Tibial artery (tissue), 4 donors: ENCODE measurements around the gene PRND.
"Not testable (repeated sequence)": the region's sequence is repeated elsewhere in the genome, so short reads cannot be mapped to it uniquely, and the experiment has no call there.

Experiments used
- DNase-seq, 2 donors: peaks; one replicate each; pipeline ENCODE4 v3.0.0-alpha.2; 2019
- H3K27ac ChIP-seq, 2 donors: fragments of 200-600 bp; sonication (generic) in 1 of 2; 1 replicate in 1 of 2; 2 replicates in 1 of 2; pipeline ENCODE4 v1.5.1; 2018 to 2019; ENCODE audit warnings: mild to moderate bottlenecking in 1 of 2
- H3K27me3 ChIP-seq, 2 donors: fragments of 200-600 bp; sonication (generic) in 1 of 2; one replicate each; pipeline versions ENCODE4 v1.5.1 to v1.6.0; 2016 to 2019
- H3K36me3 ChIP-seq, 3 donors: fragments of 200-600 bp; sonication (generic) in 2 of 3; one replicate each; pipeline ENCODE4 v1.5.1; 2016 to 2019; ENCODE audit warnings: mild to moderate bottlenecking in 2 of 3
- H3K4me1 ChIP-seq, 4 donors: fragments of 200-600 bp; sonication (generic) in 2 of 4; 1 replicate in 3 of 4; 2 replicates in 1 of 4; pipeline ENCODE4 v1.5.1; 2016 to 2019
- H3K4me3 ChIP-seq, 2 donors: fragments of 200-600 bp; sonication (generic) in 1 of 2; 1 replicate in 1 of 2; 2 replicates in 1 of 2; pipeline ENCODE4 v1.5.1; 2018 to 2019; ENCODE audit warnings: mild to moderate bottlenecking in 2 of 2
- H3K9me3 ChIP-seq, 3 donors: fragments of 200-600 bp; sonication (generic) in 1 of 3; one replicate each; pipeline ENCODE4 v1.5.1; 2016 to 2019
- CTCF ChIP-seq, 2 experiments: fragments of 200-600 bp in 1 of 2; fragments of 450-650 bp in 1 of 2; IDR thresholded peaks; one replicate each; pipeline ENCODE4 v1.5.1; 2017 to 2019; ENCODE audit warnings: antibody characterized with exemption in 2 of 2, mild to moderate bottlenecking in 1 of 2, moderate library complexity in 1 of 2
- intact Hi-C: fragments of 100-400 bp; cut with DNase I; formaldehyde crosslinking; loops from one replicate; pipeline ENCODE4 v1.15.0; 2023; ENCODE audit warnings: low total_unique reads

The PRND gene

GRCh38 chr20:4737857-4738627, 16.3 kb downstream of the PRND start:
- Histone ChIP-seq H3K36me3 (no peaks in the 10 kb centered on the region), H3K27me3 (peaks cover 0 to 9% of the 10 kb centered on the region in 2 donors), H3K4me3 (no peak overlapping the region), H3K27ac (no peak overlapping the region), H3K4me1 (no peaks in the 10 kb centered on the region), H3K9me3 (no peaks in the 10 kb centered on the region)
- DNase-seq = no peak
- no peak for TF ChIP-seq CTCF (IDR thresholded peaks at IDR 0.05)
- intact Hi-C loops = no loop called here

GRCh38 chr20:4740774-4741431, 19.2 kb downstream of the PRND start:
- peak; percentile 50 to 53 for TF ChIP-seq CTCF (IDR thresholded peaks at IDR 0.05)
- peak in 1 of 2 donors; percentile 66 for DNase-seq
- intact Hi-C loops = no loop called here

DNA sequence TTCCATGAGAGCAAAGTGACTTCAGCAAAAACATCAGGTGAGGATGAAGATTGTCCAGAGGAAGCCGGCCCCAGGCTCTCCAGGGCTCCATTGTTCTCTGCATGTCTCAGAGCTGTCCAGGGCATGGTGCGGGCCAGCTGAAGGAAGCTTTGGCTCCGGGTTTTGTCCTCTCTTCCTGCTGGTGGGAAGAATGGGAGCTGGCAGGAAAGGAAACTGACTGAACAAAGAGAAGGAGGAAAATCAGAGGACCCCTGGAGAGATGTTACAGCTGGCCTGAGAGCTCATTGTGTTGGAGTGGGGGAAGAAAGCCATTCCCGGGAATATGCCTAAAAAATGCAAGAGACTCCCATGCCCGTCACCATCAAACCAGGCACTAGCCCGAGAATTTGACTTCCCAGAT, 27.1 kb downstream of the PRND start:
- Histone ChIP-seq H3K4me3 (no peak overlapping the region), H3K27ac (no peak overlapping the region), H3K9me3 (no peaks in the 10 kb centered on the region), H3K4me1 (no peaks in the 10 kb centered on the region), H3K36me3 (no peaks in the 10 kb centered on the region), H3K27me3 (peaks cover 0 to 5% of the 10 kb centered on the region in 2 donors)
- TF ChIP-seq CTCF (IDR thresholded peaks at IDR 0.05) = no peak
- no peak for DNase-seq
- intact Hi-C loops = no loop called here

More at GRCh38 chr20:4740774-4741431, 19.2 kb downstream of the PRND start:
- H3K27ac ChIP-seq = no peak overlapping the region
- H3K4me3 ChIP-seq = no peak overlapping the region
- H3K4me1 ChIP-seq = no peaks in the 10 kb centered on the region
- H3K27me3 ChIP-seq = peaks cover 0 to 9% of the 10 kb centered on the region in 2 donors
- no peaks in the 10 kb centered on the region for H3K9me3 ChIP-seq
- no peaks in the 10 kb centered on the region for H3K36me3 ChIP-seq

- no peak for TF ChIP-seq CTCF (IDR thresholded peaks at IDR 0.05)
These were observed 27.6 kb downstream of the PRND start for GRCh38 chr20:4749326-4749725.

DNA sequence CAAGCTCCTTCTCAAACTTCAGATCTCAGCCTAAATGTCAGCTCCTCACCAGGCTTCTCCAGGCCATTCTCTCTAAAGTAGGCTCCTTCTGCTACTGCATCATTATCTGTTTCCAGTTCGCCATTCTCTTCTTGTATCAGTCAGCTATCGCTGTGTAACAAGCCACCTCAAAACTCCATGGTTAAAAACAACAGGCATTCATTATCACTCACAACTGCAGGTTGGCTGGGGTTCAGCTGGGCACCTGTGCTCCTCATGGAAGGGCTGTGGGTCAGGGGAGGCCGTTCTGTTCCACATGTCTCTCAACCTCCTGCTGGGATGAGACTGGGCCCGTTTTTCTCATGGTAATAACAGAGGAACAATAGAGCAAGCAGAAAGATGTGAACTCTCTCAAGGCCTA, 28.7 kb downstream of the PRND start:
- no peak overlapping the region for H3K4me3 ChIP-seq
- intact Hi-C loops = no loop called here
- no peak overlapping the region for H3K27ac ChIP-seq
- TF ChIP-seq CTCF (IDR thresholded peaks at IDR 0.05) = no peak
- no peaks in the 10 kb centered on the region for H3K9me3 ChIP-seq
- peaks cover 0 to 5% of the 10 kb centered on the region in 2 donors for H3K27me3 ChIP-seq
- DNase-seq = no peak
- H3K36me3 ChIP-seq = no peaks in the 10 kb centered on the region
- H3K4me1 ChIP-seq = no peaks in the 10 kb centered on the region

More at GRCh38 chr20:4749326-4749725, 27.6 kb downstream of the PRND start:
- H3K9me3 ChIP-seq = no peaks in the 10 kb centered on the region
- no peak overlapping the region for H3K4me3 ChIP-seq
- H3K27ac ChIP-seq = no peak overlapping the region
- H3K36me3 ChIP-seq = no peaks in the 10 kb centered on the region
- no peaks in the 10 kb centered on the region for H3K4me1 ChIP-seq
- no peak for DNase-seq
- intact Hi-C loops = no loop called here
- peaks cover 0 to 5% of the 10 kb centered on the region in 2 donors for H3K27me3 ChIP-seq

DNA sequence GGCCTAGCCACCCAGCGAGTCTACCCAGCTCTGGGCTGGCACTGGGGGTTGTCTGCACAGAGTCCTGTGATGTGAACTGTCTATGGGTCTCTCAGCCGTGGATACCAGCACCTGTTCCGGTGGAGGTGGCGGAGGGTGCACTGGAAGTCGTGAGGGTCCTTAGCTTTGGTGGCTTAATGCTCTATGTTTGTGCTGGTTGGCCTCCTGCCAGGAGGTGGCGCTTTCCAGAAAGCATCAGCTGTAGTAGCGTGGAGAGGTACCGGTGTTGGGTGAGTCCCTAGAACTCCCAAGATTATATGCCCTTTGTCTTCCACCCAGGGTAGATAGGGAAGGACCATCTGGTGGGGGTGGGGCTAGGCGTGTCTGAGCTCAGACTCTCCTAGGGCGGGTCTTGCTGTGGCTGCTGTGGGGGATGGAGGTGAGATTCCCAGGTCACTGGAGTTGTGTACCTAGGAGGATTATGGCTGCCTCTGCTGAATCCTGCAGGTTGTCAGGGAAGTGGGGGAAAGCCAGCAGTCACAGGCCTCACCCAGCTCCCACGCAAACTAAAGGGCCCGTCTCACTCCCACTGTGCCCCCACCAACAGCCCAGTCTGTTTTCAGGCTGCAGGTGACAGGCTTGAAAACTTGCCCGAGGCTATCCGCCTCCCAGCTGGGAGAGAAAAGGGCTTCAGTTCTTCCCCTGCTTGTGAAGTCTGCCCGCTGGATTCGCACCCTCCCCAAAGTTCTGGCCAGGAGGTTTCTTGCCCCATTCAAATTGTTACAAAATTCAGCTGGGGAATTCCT, 37.6 kb downstream of the PRND start:
- DNase-seq, H3K4me1 ChIP-seq, H3K9me3 ChIP-seq, H3K27ac ChIP-seq, H3K36me3 ChIP-seq, intact Hi-C loops, H3K4me3 ChIP-seq: not testable (repeated sequence)
- peaks cover 0 to 15% of the 10 kb centered on the region in 2 donors for H3K27me3 ChIP-seq
